Right lobe of liver (tissue), 6 donors: ENCODE results near the gene ATP6V0D1. TPM values are rescaled to one million over a fixed set of nuclear protein-coding genes. Genes with fewer than 3 reads are reported as not detected.

Experiments used
- ATAC-seq, 4 donors: fragments of 200-7000 bp; cut with Tn5 transposase; one replicate each; pipeline ENCODE4 v1.9.1; 2020; ENCODE audit warnings: mild to moderate bottlenecking in 4 of 4, moderate library complexity in 4 of 4
- DNase-seq, 3 donors: peaks; one replicate each; pipeline ENCODE4 v3.0.0-alpha.2; 2020
- H3K27ac ChIP-seq, 3 donors: fragments of 200-600 bp; one replicate each; pipeline ENCODE4 v1.8.0; 2022
- H3K27me3 ChIP-seq, 2 donors: fragments of 200-600 bp; one replicate each; pipeline ENCODE4 v1.8.0; 2022
- H3K36me3 ChIP-seq, 4 donors: fragments of 200-600 bp; sonication (generic) in 1 of 4; one replicate each; pipeline versions ENCODE4 v1.5.1 to v1.8.0; 2017 to 2022; ENCODE audit warnings: control low read depth in 1 of 4
- H3K4me1 ChIP-seq, 4 donors: fragments of 200-600 bp; sonication (generic) in 1 of 4; one replicate each; pipeline versions ENCODE4 v1.5.1 to v1.8.0; 2017 to 2022; ENCODE audit warnings: control low read depth in 1 of 4
- H3K4me3 ChIP-seq, 3 donors: fragments of 200-600 bp; one replicate each; pipeline ENCODE4 v1.8.0; 2022
- H3K9me3 ChIP-seq, 4 donors: fragments of 200-600 bp; sonication (generic) in 1 of 4; one replicate each; pipeline versions ENCODE4 v1.5.1 to v1.8.0; 2017 to 2022; ENCODE audit warnings: control low read depth in 1 of 4
- CTCF ChIP-seq, 4 donors: fragments of 200-600 bp in 3 of 4; fragments of 450-650 bp in 1 of 4; IDR thresholded peaks; one replicate each; pipeline versions ENCODE4 v1.5.1 to v1.8.0; 2016 to 2022; ENCODE audit warnings: antibody characterized with exemption in 4 of 4, mild to moderate bottlenecking in 2 of 4
- POLR2A ChIP-seq: fragments of 450-650 bp; IDR thresholded peaks from one replicate; pipeline ENCODE4 v1.6.1; 2017; ENCODE audit warnings: antibody characterized with exemption, mild to moderate bottlenecking
- whole genome bisulfite sequencing: methylation state at CpG from one replicate; pipeline ENCODE4 v1.1.6; 2018; ENCODE audit warnings: low coverage, low lambda C conversion rate; ENCODE audit not compliant: insufficient coverage; ENCODE audit errors: missing lambda C conversion rate; 5-methylcytosine and 5-hydroxymethylcytosine counted together
- intact Hi-C, 2 donors: fragments of 100-400 bp; cut with DNase I; formaldehyde crosslinking; loops; one replicate each; pipeline versions ENCODE4 v1.11.2 to v1.14.1; 2022
- long read RNA-seq: library from polyadenylated mRNA; unstranded; transcript quantifications from one replicate; pipeline ENCODE4 v2.0.0, GENCODE V29; 2019
- total RNA-seq, 6 experiments: library from RNA; depleted of rRNA in 2 of 6; stranded (reverse); fragments of >200 nt in 2 of 6; fragmentation: NEBNext Ultra II Directional in 3 of 6; extraction: Animal tissue kit (Norgen Biotek cat#: 25700) in 3 of 6; gene quantifications; one replicate each; pipeline versions ENCODE4 v1.1.0 to v1.2.4, GENCODE V29; 2016 to 2023
- donor health status: DM: no; HTN: yes; CAD: no.
- donor health status: DM: no; HTN: no; CAD: no.
- donor health status: DM: no; HTN: no; CAD: no.
- donor health status: DM: no; HTN: yes; CAD: no.
- donor health status: DM: no; HTN: yes; CAD: no.

The ATP6V0D1 gene
- total RNA-seq, result 10 to 100 TPM; 33.6 to 84.6 (median 47.0) TPM
- long read RNA-seq, transcript ATP6V0D1-201 (8 exons, 1,716 nt), result major isoform, 19 of 22 reads
- long read RNA-seq, partial matches to known transcripts, result 2 of 22 reads
- long read RNA-seq, other reads (novel, unspliced or antisense), result 1 of 22 reads

- Histone ChIP-seq H3K27ac (peak within 1 kb of the TSS; percentile 79 to 86 (median 86)), H3K4me1 (peaks cover 0 to 51% (median 20%) of the 10 kb centered on the region in 4 donors), H3K36me3 (no peaks in the 10 kb centered on the region), H3K4me3 (peak within 1 kb of the TSS; percentile 80 to 98 (median 95)), H3K27me3 (no peaks in the 10 kb centered on the region), H3K9me3 (no peaks in the 10 kb centered on the region)
- intact Hi-C loops, result loop anchor here in 1 of 2 donors (10.0 kb wide), 1 partner anchor 56 kb away; no protein-coding TSS in a partner anchor
- ATAC-seq (peak; percentile 89 to 96 (median 94)), DNase-seq (peak; percentile 99)
- peak; percentile 90 to 94 (median 91) for TF ChIP-seq CTCF (IDR thresholded peaks at IDR 0.05)
- peak; percentile 77 for TF ChIP-seq POLR2A
- WGBS, result 0% methylated on average over 4 of the region's 57 CpGs
Measured at GRCh38 chr16:67480833-67481560, at the start of gene ATP6V0D1. ATP6V0D1 (minus strand) TSS chr16:67481157; CDS start chr16:67481086, 71 bp downstream.

GRCh38 chr16:67530013-67530939, 49.3 kb upstream of the ATP6V0D1 start:
- DNase-seq, result peak; percentile 69 to 76 (median 75)
- Histone ChIP-seq H3K4me3 (peak overlapping the region; percentile 78 to 87 (median 81)), H3K9me3 (no peaks in the 10 kb centered on the region), H3K27me3 (no peaks in the 10 kb centered on the region), H3K27ac (peak overlapping the region; percentile 70 to 88 (median 76)), H3K4me1 (peaks cover 0 to 28% (median 9%) of the 10 kb centered on the region in 4 donors), H3K36me3 (no peaks in the 10 kb centered on the region)
- ATAC-seq, result peak; percentile 51 to 64 (median 56)
- intact Hi-C loops, result no loop called here
- 5% methylated on average over 4 of the region's 48 CpGs for WGBS
- no peak for TF ChIP-seq CTCF (IDR thresholded peaks at IDR 0.05)
- TF ChIP-seq POLR2A, result peak; percentile 81

- peak overlapping the region; percentile 70 to 88 (median 76) for H3K27ac ChIP-seq
- 17% methylated on average over 10 of the region's 16 CpGs for WGBS
- H3K4me3 ChIP-seq, result peak overlapping the region; percentile 78 to 87 (median 81)
- ATAC-seq, result peak in 3 of 4 donors; percentile 3 to 4 (median 3)
- H3K27me3 ChIP-seq, result no peaks in the 10 kb centered on the region
- no peak for DNase-seq
- H3K4me1 ChIP-seq, result peaks cover 0 to 28% (median 9%) of the 10 kb centered on the region in 4 donors
- intact Hi-C loops, result no loop called here
- no peak for TF ChIP-seq POLR2A
- no peak for TF ChIP-seq CTCF (IDR thresholded peaks at IDR 0.05)
- no peaks in the 10 kb centered on the region for H3K9me3 ChIP-seq
- no peaks in the 10 kb centered on the region for H3K36me3 ChIP-seq
Measured at GRCh38 chr16:67529582-67530012, 48.6 kb upstream of the ATP6V0D1 start.

GRCh38 chr16:67528870-67529581, 48.1 kb upstream of the ATP6V0D1 start:
- peak in 2 of 3 donors; percentile 60 to 73 for DNase-seq
- Histone ChIP-seq H3K9me3 (no peaks in the 10 kb centered on the region), H3K4me1 (peaks cover 0 to 31% (median 9%) of the 10 kb centered on the region in 4 donors), H3K27ac (peak overlapping the region; percentile 70 to 88 (median 76)), H3K4me3 (peak overlapping the region; percentile 78 to 87 (median 81)), H3K27me3 (no peaks in the 10 kb centered on the region), H3K36me3 (no peaks in the 10 kb centered on the region)
- 0% methylated on average over 7 of the region's 65 CpGs for WGBS
- intact Hi-C loops, result no loop called here
- ATAC-seq, result peak; percentile 5 to 46 (median 24)
- TF ChIP-seq CTCF (IDR thresholded peaks at IDR 0.05) (no peak), POLR2A (peak; percentile 53)
